ENCODE data around the gene SLC7A8.

GRCh38 chr14:23137813-23138535 lies 45.5 kb downstream of the SLC7A8 start:
- TF ChIP-seq POLR2A (IDR thresholded peaks at IDR 0.05) = no peak
- TF ChIP-seq, protein P1, sequence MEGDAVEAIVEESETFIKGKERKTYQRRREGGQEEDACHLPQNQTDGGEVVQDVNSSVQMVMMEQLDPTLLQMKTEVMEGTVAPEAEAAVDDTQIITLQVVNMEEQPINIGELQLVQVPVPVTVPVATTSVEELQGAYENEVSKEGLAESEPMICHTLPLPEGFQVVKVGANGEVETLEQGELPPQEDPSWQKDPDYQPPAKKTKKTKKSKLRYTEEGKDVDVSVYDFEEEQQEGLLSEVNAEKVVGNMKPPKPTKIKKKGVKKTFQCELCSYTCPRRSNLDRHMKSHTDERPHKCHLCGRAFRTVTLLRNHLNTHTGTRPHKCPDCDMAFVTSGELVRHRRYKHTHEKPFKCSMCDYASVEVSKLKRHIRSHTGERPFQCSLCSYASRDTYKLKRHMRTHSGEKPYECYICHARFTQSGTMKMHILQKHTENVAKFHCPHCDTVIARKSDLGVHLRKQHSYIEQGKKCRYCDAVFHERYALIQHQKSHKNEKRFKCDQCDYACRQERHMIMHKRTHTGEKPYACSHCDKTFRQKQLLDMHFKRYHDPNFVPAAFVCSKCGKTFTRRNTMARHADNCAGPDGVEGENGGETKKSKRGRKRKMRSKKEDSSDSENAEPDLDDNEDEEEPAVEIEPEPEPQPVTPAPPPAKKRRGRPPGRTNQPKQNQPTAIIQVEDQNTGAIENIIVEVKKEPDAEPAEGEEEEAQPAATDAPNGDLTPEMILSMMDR (IDR thresholded peaks at IDR 0.05) = no peak
- TF ChIP-seq EP300 (IDR thresholded peaks at IDR 0.05) = no peak
